GM12865 (cell line): Measurements from ENCODE around the gene CCNYL1.

Experiments used
- DNase-seq: peaks from one replicate; pipeline ENCODE4 v3.0.0; 2010; ENCODE audit warnings: low read depth
- H3K4me3 ChIP-seq: 2 replicates; pipeline ENCODE4 v1.5.1; 2011; ENCODE audit warnings: mild to moderate bottlenecking, low read depth, low read length, control low read depth
- TF ChIP-seq, protein P1 (sequence below): IDR thresholded peaks from 2 replicates; pipeline ENCODE4 v1.5.1; 2011; ENCODE audit warnings: low read length, control low read depth, low read depth, inconsistent platforms; ENCODE audit not compliant: insufficient read depth; ENCODE audit errors: missing control alignments

CCNYL1 gene

DNA sequence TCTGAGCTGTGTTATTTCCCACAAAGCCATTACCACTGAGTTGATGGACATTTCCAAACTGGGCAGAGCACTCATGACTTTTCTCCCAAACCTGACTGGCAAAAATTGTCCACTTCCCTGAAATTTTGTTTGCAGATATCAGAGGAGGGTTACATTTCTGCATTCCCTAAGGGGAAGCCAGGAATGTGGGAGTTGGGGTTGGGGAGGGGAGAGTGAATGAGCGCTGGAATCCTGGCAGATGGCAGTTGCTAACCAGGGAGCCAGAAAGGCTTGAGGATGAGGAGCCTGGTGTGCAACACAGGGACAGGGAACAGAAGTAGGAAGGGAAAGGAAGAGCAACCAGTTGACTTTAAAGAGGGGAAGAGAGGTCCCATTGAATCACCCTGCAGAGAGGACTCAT lies 14.0 kb upstream of the CCNYL1 start:
- TF ChIP-seq, protein P1, sequence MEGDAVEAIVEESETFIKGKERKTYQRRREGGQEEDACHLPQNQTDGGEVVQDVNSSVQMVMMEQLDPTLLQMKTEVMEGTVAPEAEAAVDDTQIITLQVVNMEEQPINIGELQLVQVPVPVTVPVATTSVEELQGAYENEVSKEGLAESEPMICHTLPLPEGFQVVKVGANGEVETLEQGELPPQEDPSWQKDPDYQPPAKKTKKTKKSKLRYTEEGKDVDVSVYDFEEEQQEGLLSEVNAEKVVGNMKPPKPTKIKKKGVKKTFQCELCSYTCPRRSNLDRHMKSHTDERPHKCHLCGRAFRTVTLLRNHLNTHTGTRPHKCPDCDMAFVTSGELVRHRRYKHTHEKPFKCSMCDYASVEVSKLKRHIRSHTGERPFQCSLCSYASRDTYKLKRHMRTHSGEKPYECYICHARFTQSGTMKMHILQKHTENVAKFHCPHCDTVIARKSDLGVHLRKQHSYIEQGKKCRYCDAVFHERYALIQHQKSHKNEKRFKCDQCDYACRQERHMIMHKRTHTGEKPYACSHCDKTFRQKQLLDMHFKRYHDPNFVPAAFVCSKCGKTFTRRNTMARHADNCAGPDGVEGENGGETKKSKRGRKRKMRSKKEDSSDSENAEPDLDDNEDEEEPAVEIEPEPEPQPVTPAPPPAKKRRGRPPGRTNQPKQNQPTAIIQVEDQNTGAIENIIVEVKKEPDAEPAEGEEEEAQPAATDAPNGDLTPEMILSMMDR, result no peak
- DNase-seq, result no peak
- no peak overlapping the region for H3K4me3 ChIP-seq

DNA sequence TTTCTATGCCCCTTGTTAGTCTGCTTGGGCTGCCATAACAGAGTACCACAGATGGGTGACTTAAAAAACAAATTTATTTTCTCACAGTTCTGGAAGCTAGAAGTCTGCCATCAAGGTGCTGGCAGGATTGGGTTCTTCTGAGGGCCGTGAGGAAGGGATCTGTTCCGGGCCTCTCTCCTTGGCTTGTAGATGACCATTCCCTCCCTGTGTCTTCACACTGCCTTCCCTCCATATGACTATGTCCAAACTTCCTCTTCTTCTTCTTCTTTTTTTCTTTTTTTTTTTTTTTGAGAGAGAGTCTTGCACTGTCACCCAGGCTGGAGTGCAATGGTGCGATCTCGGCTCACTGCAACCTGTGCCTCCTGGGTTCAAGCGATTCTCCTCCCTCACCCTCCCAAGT lies 13.1 kb upstream of the CCNYL1 start:
- DNase-seq, result no peak
- TF ChIP-seq, protein P1, result no peak
- H3K4me3 ChIP-seq, result no peak overlapping the region

DNA sequence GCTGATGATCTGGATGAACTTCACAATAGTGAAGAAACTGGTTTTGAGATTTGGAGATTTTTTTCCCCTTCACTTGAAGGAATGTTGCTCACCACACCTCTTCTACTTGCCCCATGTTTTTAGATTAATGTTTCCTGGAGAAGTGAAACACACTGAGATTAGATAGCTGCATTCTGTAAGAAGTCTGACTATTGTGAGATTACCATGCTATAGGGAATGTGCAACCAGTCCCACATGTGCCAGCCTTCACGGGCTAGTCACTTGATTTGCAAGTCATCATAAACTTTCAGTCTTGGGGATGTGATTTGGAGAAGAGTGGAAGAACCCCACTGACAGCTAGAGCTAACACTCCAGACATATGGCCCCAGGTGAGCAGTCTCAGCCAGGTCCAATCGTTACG lies 7.4 kb upstream of the CCNYL1 start:
- TF ChIP-seq, protein P1, result no peak
- no peak overlapping the region for H3K4me3 ChIP-seq
- DNase-seq, result no peak

DNA sequence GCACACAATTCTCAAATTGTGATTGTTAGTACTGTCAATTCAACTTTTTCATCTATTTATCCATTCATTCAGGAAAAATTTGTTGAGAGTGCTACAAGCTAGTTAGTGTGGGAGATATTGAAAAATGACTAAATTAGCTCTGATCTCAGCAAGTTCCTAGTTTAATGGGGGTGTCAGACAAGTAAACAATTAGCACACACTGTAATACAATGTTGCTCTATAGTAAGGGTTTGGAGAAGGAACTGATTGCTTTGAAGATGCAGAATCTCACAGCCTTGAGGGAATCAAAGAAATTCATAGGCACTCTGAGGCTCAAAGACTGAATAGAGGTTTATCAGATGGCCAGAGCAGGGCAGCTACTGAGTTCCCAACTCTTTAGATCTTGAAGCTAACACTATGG lies 6.8 kb upstream of the CCNYL1 start:
- no peak for DNase-seq
- H3K4me3 ChIP-seq, result no peak overlapping the region
- TF ChIP-seq, protein P1, result no peak

DNA sequence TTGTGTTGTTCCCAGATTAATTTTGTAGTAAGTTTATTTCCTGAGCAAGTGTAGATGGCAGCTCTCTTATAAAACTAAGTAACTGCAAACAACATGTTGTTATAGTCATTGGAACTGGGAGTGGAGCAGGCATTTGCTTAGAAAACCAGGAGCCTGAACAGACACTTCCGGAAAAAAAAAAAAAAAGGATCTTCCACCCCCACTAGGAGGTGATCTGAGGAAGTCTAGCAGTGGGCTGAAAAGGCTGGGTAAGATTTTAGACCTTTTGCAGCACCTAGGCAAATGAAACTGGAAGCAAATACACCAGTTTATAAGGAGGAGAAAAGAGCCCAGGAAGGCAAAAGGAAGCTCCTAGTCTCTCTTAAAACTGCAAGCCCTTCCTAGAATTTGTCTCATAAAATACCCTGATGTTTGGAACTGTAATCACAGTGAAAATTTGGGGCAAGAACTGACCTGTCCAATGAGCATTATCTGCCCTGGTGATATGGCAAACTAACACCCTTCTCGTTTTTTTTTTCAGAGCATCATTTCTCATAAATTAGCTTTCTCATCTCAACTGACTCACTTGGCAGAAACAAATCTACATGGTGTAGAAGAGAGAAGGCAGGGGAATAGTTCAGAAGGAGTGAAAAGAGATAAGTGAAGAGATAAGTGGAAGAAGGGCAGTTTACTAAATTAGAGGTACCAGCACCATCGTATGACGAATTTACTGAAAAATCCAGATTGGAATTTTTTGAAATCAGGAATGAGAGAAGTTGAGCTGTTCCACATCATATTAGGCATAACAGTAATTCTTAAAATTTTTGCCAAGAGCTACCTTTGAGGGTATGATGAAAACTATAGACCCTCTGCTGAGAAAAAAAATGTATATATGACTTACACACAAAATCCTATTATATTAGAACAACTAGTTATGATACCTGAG lies 4.2 kb upstream of the CCNYL1 start:
- H3K4me3 ChIP-seq, result no peak overlapping the region
- peak; percentile 16 for DNase-seq
- TF ChIP-seq, protein P1, result no peak

DNA sequence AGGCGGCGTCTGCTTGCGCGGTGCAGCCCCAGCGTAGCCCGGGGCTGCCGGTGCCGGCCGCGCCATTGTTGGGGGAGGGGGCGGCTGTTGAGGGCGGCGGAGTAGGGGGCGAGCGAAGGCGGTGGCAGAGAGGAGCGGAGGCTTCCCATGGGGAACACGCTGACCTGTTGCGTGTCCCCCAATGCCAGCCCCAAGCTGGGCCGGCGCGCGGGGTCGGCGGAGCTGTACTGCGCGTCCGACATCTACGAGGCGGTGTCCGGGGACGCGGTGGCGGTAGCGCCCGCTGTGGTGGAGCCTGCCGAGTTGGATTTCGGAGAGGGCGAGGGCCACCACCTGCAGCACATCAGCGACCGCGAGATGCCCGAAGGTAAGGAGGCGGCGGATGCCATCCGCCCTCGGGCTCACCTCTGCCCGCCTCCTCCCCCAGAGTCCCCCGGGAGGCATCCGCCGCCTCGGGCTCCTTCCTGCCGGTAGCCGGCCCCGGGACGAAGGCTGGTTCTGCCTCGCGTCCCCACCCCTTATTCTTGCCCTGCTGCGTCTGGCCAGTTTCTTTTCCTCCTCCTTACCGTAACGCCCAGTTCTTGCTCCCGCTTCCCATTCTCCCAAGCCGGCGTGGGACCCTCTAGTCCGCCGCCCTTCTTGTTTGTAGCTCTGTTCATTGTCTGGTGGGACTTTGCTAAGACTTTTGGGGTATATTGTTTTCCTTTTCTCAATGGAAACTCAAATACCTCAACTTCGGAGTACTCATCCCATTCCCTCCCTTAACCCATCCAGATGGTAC lies 500 bp downstream of the CCNYL1 start:
- TF ChIP-seq, protein P1, result no peak
- peak; percentile 67 for DNase-seq
- H3K4me3 ChIP-seq, result peak overlapping the region; percentile 70
